NCI-H2171 (cell line): ENCODE measurements around the gene EHBP1.

Source experiments
- DNase-seq: peaks from one replicate; lab custom pipeline; 2025; lab: John Stamatoyannopoulos, UW

The EHBP1 gene

DNA sequence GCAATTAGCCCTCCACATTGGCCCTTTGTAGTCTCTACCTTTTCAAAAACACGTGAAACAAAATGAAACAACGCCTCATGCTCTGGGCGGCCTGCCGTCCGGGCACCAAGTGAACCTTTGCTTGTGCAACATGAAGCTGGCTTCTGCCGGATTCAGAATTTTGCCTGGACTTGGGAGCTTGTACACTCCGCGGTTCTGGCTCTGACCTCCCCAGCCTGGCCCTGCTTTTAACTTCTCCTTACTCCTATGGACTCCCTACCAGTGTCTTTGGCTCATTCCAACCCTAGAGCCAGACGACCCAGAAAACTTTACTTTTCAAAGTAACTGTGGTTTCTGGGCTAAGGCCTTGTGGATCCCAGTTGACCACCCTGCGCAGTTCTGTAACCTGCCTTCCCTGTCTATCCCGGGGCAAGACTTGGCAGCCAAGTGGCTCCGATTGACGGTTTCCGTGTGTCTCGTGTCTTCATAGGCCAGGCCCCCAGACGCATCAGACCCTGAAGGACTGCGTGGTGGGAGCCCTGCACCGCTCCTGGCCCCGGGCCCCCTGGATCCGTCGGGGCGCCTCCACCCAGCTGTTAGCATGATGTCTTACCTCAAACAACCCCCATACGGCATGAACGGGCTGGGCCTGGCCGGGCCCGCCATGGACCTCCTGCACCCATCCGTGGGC lies 347.0 kb downstream of the EHBP1 start:
- DNase-seq, result no peak

DNA sequence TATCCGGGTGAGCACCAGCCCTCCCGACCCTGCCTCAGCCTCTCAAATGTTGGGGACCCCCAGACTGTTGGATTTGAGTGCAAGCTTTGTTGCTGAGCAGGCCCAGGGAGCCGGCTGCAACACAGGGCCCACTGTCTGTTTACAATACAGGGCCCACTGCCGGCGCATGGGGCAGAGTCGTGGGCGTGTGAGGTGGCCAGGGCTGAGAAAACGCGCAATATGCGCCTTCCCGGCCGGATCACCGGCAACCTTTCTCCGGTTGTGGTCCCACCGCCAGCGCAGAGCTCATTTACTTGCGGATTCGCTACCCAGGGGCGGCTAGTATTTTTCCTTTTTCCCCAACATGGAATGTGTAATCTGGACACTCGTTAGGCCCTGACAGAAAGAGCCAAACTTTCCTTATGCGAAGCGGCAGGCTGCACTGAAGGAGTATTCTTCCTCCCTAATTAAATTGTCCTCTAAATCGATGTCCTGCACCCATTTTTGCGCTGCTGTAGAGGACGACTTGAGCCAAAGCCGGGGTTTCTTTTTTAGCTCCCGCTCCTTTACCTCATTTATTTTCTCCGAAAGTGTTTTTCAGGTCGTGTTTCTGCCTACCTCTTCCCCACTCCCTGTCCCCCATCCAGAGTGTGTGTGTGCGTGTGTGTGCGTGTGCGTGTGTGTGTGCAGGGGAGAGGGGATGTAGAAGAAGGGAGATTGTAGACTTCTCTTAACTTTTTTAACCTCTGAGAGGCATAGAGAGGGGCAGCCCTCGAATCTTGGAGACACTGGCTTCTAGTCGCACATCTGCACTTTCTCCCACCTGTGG lies 347.8 kb downstream of the EHBP1 start:
- no peak for DNase-seq

DNA sequence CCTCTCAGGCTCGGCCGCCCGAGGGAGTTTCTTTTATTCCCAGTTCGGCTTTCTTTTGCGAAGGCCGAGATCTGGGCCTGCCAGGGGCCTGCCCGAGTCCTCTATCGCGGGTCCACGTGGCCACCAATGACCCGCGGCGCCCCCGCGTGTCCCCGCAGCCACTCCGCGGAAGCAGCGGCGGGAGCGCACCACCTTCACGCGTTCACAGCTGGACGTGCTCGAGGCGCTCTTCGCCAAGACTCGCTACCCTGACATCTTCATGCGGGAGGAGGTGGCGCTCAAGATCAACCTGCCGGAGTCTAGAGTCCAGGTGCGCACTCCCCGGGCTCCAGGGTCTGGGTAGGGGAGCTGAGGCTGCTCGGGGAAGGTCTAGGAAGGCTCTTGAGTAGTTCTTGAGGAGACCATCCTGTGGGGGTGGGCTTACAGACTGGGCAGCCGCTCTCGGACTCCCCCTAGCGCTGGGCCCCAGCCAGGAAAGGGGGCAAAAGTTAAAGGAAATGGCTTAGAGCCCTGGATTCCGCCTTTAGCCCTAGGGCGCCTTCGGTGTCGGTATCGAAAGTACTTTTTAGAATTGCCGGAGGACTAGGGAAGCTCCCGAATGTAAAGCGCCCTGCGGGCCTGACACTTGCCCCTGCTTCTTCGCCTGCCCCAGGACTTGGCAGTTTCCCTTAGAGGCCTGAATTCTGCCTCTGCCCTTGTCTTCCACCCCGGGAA lies 348.5 kb downstream of the EHBP1 start:
- no peak for DNase-seq

DNA sequence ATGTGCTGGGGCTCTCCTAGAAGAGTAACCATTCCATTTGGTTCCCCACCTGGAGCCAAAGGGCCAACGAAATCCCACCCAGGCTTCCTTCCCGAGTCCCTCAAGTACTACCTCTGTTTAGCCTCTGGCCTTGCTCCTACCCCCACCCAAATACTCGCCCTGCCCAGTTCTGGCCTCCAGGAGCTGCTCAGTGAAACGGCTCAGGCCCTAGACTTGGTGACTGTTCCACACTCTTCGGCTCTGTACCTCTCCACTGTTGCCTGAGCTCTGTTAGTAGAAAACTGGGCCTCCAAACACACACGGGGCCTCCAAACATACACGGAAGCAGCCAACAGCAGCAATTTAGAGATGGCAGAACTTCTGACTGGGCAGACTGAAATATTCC lies 349.3 kb downstream of the EHBP1 start:
- DNase-seq, result no peak

DNA sequence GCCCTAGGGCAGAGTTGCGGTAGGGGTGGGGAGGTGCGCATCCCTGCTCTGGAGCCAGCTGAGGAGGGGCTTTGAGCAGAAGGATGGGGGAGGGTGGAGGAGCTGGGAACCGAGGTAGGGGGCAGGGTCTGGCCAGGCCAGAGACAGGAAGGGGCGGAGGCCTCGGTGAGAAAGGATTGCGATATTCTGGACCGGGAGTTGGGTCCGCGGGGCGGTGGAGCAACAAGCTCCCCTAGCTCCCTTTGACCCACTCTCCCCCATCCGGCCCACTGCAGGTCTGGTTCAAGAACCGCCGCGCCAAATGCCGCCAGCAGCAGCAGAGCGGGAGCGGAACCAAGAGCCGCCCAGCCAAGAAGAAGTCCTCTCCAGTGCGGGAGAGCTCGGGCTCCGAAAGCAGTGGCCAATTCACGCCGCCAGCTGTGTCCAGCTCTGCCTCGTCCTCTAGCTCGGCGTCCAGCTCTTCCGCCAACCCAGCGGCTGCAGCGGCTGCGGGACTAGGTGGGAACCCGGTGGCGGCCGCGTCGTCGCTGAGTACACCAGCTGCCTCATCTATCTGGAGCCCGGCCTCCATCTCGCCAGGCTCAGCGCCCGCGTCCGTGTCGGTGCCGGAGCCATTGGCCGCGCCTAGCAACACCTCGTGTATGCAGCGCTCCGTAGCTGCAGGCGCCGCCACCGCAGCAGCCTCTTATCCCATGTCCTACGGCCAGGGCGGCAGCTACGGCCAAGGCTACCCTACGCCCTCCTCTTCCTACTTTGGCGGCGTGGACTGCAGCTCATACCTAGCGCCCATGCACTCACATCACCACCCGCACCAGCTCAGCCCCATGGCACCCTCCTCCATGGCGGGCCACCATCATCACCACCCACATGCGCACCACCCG lies 350.0 kb downstream of the EHBP1 start:
- DNase-seq, result no peak

DNA sequence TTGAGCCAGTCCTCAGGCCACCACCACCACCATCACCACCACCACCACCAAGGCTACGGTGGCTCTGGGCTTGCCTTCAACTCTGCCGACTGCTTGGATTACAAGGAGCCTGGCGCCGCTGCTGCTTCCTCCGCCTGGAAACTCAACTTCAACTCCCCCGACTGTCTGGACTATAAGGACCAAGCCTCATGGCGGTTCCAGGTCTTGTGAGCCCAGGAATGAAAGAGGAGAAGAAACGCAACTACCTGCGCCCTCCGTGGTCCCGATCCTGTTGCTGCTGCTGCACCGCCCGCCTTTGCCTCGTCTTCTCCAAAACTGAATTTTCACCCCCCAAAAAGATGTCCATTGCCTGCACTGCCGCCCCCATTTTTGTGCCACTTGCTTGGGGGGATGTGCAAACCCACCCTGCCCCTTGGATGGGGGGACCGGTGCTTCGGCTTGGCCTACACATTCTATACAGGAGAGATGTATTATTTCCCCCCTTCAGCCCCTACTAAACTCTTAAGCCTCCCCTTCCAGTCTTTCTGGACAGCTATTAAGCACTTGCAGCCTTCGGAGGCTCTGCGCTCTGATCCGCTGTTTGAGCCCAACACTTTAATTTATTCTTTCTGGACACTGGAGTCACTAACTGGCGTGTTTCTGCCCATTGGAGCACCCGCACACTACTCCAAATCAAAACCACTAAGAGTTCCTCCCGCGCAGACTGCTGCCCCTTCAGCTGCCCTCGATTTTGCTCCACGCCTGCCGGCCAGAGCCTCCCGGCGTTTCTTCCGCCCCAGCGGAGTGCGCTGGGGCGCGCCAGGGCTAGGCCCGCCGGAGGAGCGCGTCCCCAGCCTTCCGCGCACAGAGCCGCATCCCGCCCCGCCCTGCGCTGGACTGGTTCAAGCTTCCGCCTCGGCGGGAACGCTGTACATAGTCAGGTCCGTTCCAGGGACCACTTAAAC lies 350.9 kb downstream of the EHBP1 start:
- no peak for DNase-seq

DNA sequence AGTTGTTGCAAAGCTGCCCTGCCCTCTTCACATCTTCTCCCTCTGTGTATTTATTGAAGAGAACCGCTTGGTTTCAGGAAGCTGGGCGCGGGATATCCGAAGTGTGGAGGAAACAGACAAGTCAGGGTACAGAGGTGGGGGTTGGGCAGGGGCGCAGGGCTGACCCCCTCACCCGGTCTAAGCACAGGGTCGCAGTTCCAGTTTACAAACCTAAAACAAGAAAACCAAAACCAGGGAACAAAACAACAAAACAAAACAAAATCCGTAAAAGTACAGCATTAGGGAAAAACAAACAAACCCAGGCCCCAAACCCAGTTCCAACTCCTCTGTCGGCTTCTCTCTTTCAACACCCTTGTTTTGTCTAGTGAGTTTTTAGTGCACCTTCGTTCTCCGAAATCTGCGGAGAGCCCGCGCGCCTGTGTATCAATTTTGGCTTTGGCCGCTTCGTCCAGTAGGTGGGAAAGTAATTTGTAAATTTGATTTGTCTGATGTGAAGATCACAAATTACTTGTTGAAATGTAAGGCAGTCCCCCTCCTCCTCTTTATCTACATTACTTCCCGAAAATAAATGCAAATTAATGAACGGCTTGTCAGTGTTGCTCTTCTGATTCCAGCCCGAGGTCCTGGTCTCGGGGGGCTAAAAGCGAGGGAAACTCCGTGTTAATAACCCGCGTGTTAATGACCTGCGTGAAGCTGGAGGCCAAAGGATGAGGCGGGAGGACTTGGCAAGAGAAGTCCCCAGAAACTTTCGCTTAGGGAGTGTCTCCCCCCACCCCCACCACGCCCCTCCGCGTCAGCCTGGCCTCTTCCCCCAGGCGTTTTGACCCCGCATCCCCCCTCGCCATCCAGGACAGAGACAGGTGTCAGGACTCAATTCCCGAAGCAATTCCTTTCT lies 352.0 kb downstream of the EHBP1 start:
- DNase-seq, result no peak

DNA sequence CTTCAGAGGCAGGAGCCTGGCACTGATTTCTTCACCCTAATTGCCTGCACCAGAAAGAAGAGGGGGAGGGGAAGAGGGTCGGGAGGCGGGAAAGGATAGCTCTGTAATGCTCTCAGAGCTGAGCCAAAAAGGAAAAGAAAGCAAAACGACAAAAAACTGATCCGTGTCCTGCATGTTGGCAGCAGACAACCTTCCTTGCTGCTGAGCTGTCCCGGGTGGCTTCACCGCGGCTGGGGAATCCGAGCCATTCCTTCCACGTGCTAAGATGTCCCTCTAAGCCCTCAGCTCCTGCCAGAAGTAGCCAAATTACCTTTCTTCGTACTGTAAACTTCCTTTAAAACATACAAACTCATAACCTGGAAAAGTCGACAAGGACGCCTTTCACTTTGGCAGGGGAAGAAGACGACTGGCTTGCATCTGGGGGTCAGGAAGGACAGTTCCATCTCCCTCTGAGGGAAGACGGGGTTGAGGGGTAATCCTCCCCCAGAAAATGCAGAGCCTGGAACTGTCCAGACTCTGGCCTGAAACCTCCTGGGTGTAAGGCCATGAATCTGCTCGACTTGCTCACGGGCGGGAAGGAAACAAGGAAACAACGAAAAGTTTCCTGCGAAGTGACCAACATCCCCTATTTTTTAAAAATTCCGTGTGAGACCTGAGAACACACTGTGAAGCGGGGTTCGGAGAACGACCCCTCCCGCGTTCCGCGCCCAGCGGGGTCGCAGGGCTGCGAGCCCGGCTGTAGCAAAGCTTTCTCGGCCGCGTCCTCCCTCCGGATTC lies 352.8 kb downstream of the EHBP1 start:
- no peak for DNase-seq

DNA sequence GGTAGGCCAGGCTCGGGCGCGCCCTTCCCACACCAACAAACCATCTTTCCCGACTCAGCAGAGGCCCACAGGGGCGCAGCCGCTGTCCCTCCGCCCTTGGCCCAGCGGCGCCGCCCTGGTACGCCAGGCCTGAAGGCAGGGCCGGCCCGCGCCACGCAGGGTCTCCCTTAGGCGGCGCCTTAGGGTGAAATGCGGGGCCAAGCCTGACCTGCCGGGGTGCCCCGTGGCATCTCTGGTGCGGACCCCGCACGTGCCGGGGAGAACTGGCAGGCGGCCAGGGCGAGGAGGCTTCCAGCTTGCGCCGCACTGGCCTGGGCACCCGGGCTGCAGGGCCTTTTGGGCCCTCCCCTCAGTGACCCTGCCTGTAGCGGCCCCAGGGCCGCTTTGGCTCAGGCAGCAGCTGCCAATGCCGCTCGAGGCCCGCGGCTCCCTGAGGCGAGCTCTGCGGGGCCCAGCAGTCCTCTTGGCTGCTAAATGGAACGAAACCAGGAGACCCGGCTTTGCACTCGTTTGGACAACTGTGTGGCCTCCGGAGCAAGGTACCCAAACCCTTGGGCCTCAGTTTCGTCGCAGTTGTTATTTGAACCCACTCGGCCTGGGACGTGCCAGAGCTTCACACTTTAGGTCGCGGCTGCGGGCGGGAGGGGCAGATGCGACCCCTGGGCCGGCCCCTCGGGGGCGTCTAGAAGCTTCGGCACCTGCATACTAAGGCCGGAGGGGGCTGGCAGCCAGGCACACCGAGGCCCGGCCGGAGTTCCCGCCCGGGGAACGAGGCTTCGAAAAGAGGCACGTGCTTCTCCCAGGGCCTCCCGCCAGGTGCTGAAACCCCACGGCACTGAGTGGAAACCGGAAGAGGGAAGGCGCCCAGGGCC lies 353.6 kb downstream of the EHBP1 start:
- DNase-seq, result no peak

DNA sequence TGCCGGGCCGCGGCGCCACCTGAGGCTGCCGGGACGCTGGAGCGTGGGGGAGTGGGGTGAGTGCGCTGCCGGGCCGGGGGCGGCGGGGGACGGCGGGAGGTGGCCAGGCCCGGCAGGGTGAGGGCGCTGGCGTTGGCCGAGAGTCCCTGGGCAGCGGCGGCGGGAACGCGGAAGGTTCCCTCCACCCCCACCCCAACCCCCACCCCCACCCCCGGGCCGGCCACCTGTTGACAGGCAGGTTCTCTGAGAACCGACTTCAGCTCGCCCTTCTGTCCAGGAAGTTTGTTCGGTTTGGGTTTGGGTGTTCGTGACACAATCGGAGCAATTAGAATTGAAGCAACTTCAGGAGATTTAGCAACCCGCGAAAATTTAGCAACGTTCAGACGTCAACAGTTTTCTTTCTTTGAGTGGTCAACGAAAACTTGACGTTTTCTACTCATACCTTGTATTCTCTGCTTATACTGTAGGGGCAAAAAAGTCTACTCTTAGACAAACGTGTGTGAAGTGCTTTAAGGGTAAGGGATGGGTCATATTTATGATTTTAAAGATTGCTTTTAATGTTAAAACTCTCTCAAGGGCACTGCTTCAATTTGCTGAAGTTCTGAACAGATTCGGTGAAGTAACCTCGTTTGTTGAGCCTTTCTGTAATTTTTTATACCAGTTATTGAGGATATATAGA lies 354.4 kb downstream of the EHBP1 start:
- DNase-seq, result no peak

DNA sequence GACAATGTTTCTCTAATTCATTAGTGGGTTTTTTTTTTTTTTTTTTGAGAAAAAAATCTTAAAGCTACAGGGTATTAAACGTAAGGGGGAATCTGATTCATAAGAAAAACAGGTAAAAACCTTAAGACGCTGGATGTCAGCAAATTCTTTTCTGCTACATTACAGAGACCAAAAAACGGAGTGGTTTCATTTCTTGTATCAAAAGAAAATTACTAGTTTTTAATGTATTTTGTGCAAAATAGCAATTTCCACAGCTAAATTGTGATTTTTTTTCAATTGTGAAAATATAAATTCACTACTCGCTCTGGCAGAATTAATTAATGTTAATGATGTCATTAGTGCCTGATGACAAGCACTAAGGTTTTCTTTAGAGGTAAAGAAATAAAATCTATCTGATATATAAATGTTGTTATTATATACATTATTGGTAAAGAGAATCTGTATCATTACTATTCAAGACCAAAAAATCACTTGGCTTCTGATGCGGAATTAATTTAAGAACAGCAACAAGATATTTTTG lies 355.0 kb downstream of the EHBP1 start:
- no peak for DNase-seq

DNA sequence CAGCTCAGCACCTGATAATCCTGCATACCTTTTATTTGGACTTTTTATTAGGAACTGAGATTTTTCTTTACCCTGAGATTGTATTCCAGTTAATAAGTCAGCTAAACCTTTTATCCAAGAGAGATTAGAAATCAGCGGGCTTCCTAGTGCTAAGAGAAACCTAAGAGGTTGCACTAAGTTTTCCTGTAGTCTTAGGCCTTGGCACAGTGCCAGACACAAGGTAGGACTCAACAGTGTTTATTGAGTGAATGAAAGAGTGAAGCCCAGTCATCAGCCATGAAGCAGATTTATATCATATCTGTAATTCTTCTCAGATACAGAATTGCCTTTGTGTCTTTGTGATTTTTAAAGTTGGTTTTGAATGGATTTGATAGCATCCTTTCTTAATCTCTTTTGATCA lies 358.7 kb downstream of the EHBP1 start:
- no peak for DNase-seq

DNA sequence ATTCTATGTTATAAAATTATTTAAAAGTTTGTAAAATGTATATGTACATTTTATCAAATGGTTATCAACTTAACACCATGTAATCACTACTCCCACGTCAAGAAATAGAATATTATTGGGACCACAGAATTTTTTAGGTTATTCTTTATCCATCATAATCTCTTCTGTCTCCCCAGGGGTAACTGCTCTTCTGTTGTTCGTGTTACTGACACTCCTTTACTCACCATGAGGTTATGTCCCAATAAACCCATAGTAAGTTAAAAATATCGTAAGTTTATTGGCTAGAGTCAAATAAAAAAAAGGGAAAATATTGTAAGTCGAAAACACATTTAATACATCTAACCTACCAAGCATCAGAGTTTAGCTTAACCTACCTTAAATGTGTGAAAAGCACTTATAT lies 359.1 kb downstream of the EHBP1 start:
- DNase-seq, result no peak

DNA sequence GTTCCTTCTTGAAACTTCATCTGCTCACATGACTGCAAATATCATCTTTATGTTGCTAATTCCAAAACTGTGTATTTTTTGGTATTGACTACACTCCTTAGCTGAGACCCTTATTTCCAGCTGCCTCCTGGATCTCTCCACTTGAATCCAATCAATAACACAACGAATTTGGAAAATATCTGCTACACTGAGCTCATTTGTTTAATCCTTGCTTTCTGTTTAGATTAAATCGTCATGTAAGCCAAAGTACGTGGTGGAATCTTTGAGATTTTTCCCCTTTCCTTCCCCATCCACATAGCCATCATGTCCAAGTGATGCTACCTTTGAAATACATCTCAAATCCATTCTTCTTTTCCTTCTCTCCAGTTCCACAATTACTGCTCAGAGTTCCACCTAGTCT lies 360.8 kb downstream of the EHBP1 start:
- DNase-seq, result no peak

DNA sequence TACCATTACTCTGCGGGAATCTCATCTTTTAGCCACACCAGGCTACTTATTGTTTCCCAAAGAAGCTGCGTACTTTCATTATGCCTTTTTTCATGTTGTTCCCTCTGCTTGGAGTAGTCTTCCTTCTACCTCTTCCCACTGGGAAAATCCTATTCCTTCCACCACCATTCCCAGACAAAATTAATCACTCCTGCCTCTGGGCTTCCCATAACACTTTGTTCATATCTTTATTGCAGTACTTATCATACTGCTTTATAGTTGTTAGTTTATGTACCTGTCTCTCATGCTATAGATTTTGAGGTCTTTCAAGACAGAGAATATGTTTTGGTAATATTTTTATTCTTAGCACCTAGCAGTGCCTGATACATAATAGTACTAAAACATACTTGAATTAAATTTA lies 361.3 kb downstream of the EHBP1 start:
- no peak for DNase-seq

DNA sequence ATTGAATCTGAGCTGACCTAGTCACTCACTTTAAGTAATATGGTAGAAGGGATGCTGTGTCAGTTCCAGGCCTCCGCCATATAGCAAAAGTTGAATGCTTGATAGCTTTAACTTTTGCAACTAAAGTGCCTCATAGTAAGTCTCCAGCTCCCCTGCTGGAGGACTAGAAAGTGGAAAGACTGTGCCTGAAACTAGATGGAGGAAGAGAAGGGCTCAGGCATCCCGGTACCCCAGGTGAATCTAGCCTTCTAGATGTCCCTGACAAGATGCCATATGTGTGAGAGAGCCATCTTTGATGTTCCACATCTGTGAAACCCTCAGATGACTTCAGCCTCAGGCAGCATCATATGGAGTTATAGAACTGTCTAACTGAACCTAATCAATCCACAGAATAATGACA lies 366.2 kb downstream of the EHBP1 start:
- DNase-seq, result no peak

DNA sequence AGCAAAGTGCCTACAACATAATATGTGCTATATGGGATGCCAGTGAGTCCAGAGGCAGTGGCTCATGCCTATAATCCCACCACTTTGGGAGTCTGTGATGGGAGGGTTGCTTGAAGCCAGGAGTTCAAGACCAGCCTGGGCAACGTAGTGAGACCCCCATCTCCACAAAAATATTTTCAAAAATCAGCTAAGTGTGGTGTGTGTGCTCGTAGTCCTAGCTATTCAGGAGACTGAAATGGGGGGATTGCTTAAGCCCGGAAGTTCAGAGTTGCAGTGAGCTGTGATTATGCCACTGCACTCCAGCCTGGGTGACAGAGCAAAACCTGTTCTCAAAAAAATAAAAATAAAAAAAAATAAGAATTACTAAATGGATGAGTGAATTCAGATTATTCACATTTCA lies 368.5 kb downstream of the EHBP1 start:
- DNase-seq, result no peak
